Measurements from ENCODE around the gene RNF14. TPM values are rescaled to one million over a fixed set of nuclear protein-coding genes. Genes with fewer than 3 reads are reported as not detected.
A peak's percentile ranks its signal among the peaks of the same experiment; 100 is the strongest.

RNF14 gene
- total and polyA plus RNA-seq, 8 donors = 39.8 to 54.6 (median 48.5) TPM

GRCh38 chr5:141992349-141992963 is 23.6 kb downstream of the RNF14 start:
- peaks cover 6 to 57% of the 10 kb centered on the region in 2 donors for H3K36me3 ChIP-seq
- H3K9me3 ChIP-seq = no peaks in the 10 kb centered on the region
- H3K27me3 ChIP-seq = no peaks in the 10 kb centered on the region
- H3K27ac ChIP-seq = no peak overlapping the region
- no peak overlapping the region for H3K4me3 ChIP-seq
- intact Hi-C loops (cut with DNase I) = loop anchor here in 1 of 2 donors (5.0 kb wide), 1 partner anchor 150 kb away; no protein-coding TSS in a partner anchor
- DNase-seq = peak in 2 of 4 donors; percentile 59 to 77
- ATAC-seq = peak; percentile 92
- no peaks in the 10 kb centered on the region for H3K4me1 ChIP-seq
- TF ChIP-seq, protein P1, sequence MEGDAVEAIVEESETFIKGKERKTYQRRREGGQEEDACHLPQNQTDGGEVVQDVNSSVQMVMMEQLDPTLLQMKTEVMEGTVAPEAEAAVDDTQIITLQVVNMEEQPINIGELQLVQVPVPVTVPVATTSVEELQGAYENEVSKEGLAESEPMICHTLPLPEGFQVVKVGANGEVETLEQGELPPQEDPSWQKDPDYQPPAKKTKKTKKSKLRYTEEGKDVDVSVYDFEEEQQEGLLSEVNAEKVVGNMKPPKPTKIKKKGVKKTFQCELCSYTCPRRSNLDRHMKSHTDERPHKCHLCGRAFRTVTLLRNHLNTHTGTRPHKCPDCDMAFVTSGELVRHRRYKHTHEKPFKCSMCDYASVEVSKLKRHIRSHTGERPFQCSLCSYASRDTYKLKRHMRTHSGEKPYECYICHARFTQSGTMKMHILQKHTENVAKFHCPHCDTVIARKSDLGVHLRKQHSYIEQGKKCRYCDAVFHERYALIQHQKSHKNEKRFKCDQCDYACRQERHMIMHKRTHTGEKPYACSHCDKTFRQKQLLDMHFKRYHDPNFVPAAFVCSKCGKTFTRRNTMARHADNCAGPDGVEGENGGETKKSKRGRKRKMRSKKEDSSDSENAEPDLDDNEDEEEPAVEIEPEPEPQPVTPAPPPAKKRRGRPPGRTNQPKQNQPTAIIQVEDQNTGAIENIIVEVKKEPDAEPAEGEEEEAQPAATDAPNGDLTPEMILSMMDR (IDR thresholded peaks at IDR 0.05) = peak; percentile 77 to 84

GRCh38 chr5:141994511-141995136 is 25.7 kb downstream of the RNF14 start:
- no peak overlapping the region for H3K4me3 ChIP-seq
- H3K27ac ChIP-seq = no peak overlapping the region
- DNase-seq = no peak
- H3K27me3 ChIP-seq = no peaks in the 10 kb centered on the region
- intact Hi-C loops (cut with DNase I) = loop anchor here in 1 of 2 donors (5.0 kb wide), 1 partner anchor 148 kb away; no protein-coding TSS in a partner anchor
- TF ChIP-seq, protein P1 (IDR thresholded peaks at IDR 0.05) = no peak
- H3K4me1 ChIP-seq = no peaks in the 10 kb centered on the region
- peak; percentile 29 for ATAC-seq
- H3K36me3 ChIP-seq = peaks cover 0 to 51% of the 10 kb centered on the region in 2 donors
- H3K9me3 ChIP-seq = no peaks in the 10 kb centered on the region

DNA sequence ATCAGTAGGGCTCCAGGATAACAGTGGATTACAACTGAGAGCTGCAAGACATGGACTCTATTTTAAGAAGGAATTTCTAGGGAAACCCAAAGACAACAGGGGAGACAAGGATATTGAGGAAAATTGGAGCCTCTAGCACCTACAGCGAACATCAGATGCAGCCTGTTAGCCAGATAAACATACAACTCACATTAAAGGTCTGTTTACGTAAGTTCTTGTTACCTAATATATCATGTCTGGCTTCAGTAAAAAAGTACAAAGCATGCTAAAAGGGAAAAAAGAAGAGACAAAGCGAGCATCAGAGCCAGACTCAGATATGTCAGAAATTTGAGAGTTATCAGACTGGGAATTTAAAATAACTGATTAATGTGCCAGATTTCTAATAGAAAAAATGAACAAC is 26.8 kb downstream of the RNF14 start:
- intact Hi-C loops (cut with DNase I) = no loop called here
- TF ChIP-seq, protein P1 (IDR thresholded peaks at IDR 0.05) = no peak
- H3K4me1 ChIP-seq = no peaks in the 10 kb centered on the region
- ATAC-seq = no peak
- no peaks in the 10 kb centered on the region for H3K27me3 ChIP-seq
- H3K4me3 ChIP-seq = no peak overlapping the region
- no peaks in the 10 kb centered on the region for H3K9me3 ChIP-seq
- no peak for DNase-seq
- H3K36me3 ChIP-seq = peaks cover 0 to 48% of the 10 kb centered on the region in 2 donors
- no peak overlapping the region for H3K27ac ChIP-seq

- intact Hi-C loops (cut with DNase I) = no loop called here
- Histone ChIP-seq H3K27me3 (no peaks in the 10 kb centered on the region), H3K4me1 (no peaks in the 10 kb centered on the region), H3K36me3 (peaks cover 0 to 65% of the 10 kb centered on the region in 2 donors), H3K9me3 (no peaks in the 10 kb centered on the region), H3K27ac (no peak overlapping the region), H3K4me3 (no peak overlapping the region)
- ATAC-seq (no peak), DNase-seq (no peak)
- TF ChIP-seq, protein P1 (IDR thresholded peaks at IDR 0.05) = no peak
Observed at GRCh38 chr5:141997358-141997960, 28.6 kb downstream of the RNF14 start.

- Histone ChIP-seq H3K27me3 (no peaks in the 10 kb centered on the region), H3K4me1 (no peaks in the 10 kb centered on the region), H3K9me3 (no peaks in the 10 kb centered on the region), H3K27ac (no peak overlapping the region), H3K4me3 (no peak overlapping the region), H3K36me3 (peaks cover 0 to 70% of the 10 kb centered on the region in 2 donors)
- no peak for ATAC-seq
- TF ChIP-seq, protein P1 (IDR thresholded peaks at IDR 0.05) = no peak
- intact Hi-C loops (cut with DNase I) = no loop called here
- DNase-seq = no peak
Observed at GRCh38 chr5:142000173-142000572, 31.3 kb downstream of the RNF14 start.

All from left lung (tissue), 10 donors.